Measurements from ENCODE around the gene TREX2. TPM values are rescaled to one million over a fixed set of nuclear protein-coding genes. Genes with fewer than 3 reads are reported as not detected.

The TREX2 gene
- 1.6 TPM in 1 of 2 replicates, not detected in the other for total RNA-seq (2014; rRNA removed; shearing (Covaris generic))

- DNase-seq (ENCODE audit: low read depth), result no peak
Measured at GRCh38 chrX:153445856-153446635, at the start of gene TREX2. TREX2 (minus strand) TSS chrX:153446056; CDS start chrX:153445430, 626 bp downstream.

GRCh38 chrX:153495362-153495751 is 49.5 kb upstream of the TREX2 start:
- peak; percentile 53 for DNase-seq (ENCODE audit: low read depth)

GRCh38 chrX:153494541-153495361 is 48.9 kb upstream of the TREX2 start, which contains the start of gene BGN:
BGN (plus strand) TSS chrX:153494980; CDS start chrX:153504632, 9,652 bp downstream.
- peak; percentile 74 for DNase-seq (ENCODE audit: low read depth)

GRCh38 chrX:153494061-153494460 is 48.2 kb upstream of the TREX2 start:
- DNase-seq (ENCODE audit: low read depth), result no peak

- DNase-seq (ENCODE audit: low read depth), result no peak
Measured at GRCh38 chrX:153493085-153493484, 47.2 kb upstream of the TREX2 start.

GRCh38 chrX:153492543-153492942 is 46.7 kb upstream of the TREX2 start:
- DNase-seq (ENCODE audit: low read depth), result no peak

GRCh38 chrX:153491918-153492317 is 46.1 kb upstream of the TREX2 start:
- DNase-seq (ENCODE audit: low read depth), result no peak

- no peak for DNase-seq (ENCODE audit: low read depth)
Measured at GRCh38 chrX:153491351-153491914, 45.6 kb upstream of the TREX2 start.

GRCh38 chrX:153490217-153490930 is 44.5 kb upstream of the TREX2 start:
- DNase-seq (ENCODE audit: low read depth), result peak; percentile 62

- DNase-seq (ENCODE audit: low read depth), result no peak
Measured at GRCh38 chrX:153488231-153488914, 42.5 kb upstream of the TREX2 start.

- no peak for DNase-seq (ENCODE audit: low read depth)
Measured at GRCh38 chrX:153487590-153488071, 41.8 kb upstream of the TREX2 start.

- no peak for DNase-seq (ENCODE audit: low read depth)
Measured at GRCh38 chrX:153486171-153486570, 40.3 kb upstream of the TREX2 start.

- no peak for DNase-seq (ENCODE audit: low read depth)
Measured at GRCh38 chrX:153485396-153486080, 39.7 kb upstream of the TREX2 start.

- DNase-seq (ENCODE audit: low read depth), result no peak
Measured at GRCh38 chrX:153482376-153483015, 36.6 kb upstream of the TREX2 start.

- no peak for DNase-seq (ENCODE audit: low read depth)
Measured at GRCh38 chrX:153481043-153481442, 35.2 kb upstream of the TREX2 start.

- DNase-seq (ENCODE audit: low read depth), result no peak
Measured at GRCh38 chrX:153478746-153479145, 32.9 kb upstream of the TREX2 start.

GRCh38 chrX:153477901-153478300 is 32.0 kb upstream of the TREX2 start:
- no peak for DNase-seq (ENCODE audit: low read depth)

GRCh38 chrX:153477364-153477857 is 31.6 kb upstream of the TREX2 start:
- peak; percentile 39 for DNase-seq (ENCODE audit: low read depth)

- DNase-seq (ENCODE audit: low read depth), result peak; percentile 89
Measured at GRCh38 chrX:153476666-153477363, 31.0 kb upstream of the TREX2 start.
